ENCODE results near the gene TYSND1.

Gene TYSND1

DNA sequence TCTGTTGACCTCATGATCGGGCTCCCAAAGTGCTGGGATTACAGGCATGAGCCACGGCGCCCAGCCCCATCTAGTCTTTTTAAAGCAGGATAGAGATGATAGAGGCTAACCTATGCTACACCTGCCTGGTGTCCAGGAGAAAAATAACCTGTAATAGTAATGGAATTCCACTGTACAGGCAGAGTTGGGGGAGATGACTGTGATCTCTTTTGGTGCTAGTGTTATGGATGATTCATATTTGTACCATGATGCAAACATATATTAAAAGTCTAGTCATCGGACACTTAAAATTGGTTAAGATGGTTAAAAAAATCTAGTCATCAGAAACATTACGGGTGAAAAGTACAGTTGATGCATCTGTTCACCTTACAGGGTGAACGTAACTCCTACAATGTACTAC, 29.9 kb upstream of the TYSND1 start:
- peaks cover 4% of the 10 kb centered on the region; the same call in 1 of the 2 replicates for H3F3A ChIP-seq (ENCODE audit: insufficient read depth)
- H3K9me2 ChIP-seq (replicated peaks; ENCODE audit: insufficient read depth, low read length) = no peaks in the 10 kb centered on the region
- no peak overlapping the region for H2AFZ ChIP-seq (ENCODE audit: low read depth, low read length, severe bottlenecking)
- H3K4me3 ChIP-seq (ENCODE audit: insufficient read depth, low read length, poor library complexity, severe bottlenecking) = no peak overlapping the region
- no peak overlapping the region for H3K9ac ChIP-seq (ENCODE audit: low read length)
- no peaks in the 10 kb centered on the region for H3K36me3 ChIP-seq (ENCODE audit: low read length)
- H3K27ac ChIP-seq (ENCODE audit: low read depth, low read length) = no peak overlapping the region
- H3K9me3 ChIP-seq (ENCODE audit: insufficient read depth, low read length) = no peaks in the 10 kb centered on the region
- H3K4me2 ChIP-seq (ENCODE audit: low read depth, low read length, poor library complexity, severe bottlenecking) = no peak overlapping the region
- H3K79me2 ChIP-seq (ENCODE audit: insufficient read depth, low read length) = no peaks in the 10 kb centered on the region
- H3K27me3 ChIP-seq (ENCODE audit: low read length) = no peaks in the 10 kb centered on the region
- TF ChIP-seq EZH2phosphoT487 (conservative IDR thresholded peaks at IDR 0.05; ENCODE audit: low read length) = no peak
- TF ChIP-seq, protein P1, sequence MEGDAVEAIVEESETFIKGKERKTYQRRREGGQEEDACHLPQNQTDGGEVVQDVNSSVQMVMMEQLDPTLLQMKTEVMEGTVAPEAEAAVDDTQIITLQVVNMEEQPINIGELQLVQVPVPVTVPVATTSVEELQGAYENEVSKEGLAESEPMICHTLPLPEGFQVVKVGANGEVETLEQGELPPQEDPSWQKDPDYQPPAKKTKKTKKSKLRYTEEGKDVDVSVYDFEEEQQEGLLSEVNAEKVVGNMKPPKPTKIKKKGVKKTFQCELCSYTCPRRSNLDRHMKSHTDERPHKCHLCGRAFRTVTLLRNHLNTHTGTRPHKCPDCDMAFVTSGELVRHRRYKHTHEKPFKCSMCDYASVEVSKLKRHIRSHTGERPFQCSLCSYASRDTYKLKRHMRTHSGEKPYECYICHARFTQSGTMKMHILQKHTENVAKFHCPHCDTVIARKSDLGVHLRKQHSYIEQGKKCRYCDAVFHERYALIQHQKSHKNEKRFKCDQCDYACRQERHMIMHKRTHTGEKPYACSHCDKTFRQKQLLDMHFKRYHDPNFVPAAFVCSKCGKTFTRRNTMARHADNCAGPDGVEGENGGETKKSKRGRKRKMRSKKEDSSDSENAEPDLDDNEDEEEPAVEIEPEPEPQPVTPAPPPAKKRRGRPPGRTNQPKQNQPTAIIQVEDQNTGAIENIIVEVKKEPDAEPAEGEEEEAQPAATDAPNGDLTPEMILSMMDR (IDR thresholded peaks at IDR 0.05; ENCODE audit: insufficient read depth, low read length, poor library complexity, severe bottlenecking) = no peak
- H4K20me1 ChIP-seq (ENCODE audit: low read depth, low read length) = no peaks in the 10 kb centered on the region

DNA sequence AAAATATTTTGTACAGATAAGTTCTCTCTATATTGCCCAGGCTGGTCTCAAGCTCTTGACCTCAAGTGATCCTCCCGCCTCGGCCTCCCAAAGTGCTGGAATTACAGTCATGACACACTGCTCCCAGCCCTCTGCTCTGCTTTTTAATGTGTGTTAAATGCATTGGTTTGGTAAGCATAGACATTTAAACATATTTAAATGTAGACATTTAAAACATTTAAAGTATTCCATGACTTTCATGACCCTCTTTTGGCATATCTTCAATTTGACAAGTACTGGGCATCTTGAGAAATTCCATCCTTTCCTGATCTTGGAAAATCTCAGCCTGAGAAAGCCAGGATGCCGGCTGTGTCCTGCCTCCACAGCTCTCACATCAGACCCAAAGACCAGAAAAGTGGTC, 29.0 kb upstream of the TYSND1 start:
- no peak overlapping the region for H2AFZ ChIP-seq (ENCODE audit: low read depth, low read length, severe bottlenecking)
- H3K79me2 ChIP-seq (ENCODE audit: insufficient read depth, low read length) = no peaks in the 10 kb centered on the region
- TF ChIP-seq EZH2phosphoT487 (conservative IDR thresholded peaks at IDR 0.05; ENCODE audit: low read length) = no peak
- TF ChIP-seq, protein P1 (IDR thresholded peaks at IDR 0.05; ENCODE audit: insufficient read depth, low read length, poor library complexity, severe bottlenecking) = no peak

DNA sequence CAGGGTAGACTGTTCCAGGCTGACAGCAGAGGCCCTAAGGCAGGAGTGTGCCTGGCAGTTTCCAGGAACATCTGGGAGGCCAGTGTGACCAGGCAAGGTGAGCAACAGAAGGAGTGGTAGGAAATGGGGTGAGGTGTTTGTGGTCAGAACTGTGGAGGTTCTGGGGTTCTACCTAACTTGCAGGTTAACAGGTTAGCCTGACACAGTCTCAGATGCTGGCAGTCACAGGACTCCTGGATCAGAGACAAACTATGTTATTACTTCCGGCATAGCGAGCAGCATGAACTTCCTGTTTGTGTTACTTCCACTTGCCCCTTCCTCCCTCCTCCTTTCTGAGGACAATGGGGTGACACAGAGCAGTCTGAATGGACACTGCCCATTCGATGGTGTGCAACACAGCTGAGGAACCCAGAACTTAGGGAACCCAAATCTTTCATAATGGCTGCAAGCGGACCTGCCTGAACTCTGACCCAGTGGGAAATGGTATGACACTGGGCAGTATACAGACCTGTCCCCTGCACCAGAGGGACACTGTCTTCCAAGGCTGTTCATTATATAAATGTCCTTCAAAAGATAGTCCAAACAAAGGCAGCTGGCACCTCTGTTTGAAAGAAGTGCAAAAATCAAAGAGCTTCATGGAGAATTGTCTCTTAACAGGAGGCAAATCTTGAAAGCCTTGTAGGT, 27.7 kb upstream of the TYSND1 start:
- H3K9ac ChIP-seq (ENCODE audit: low read length) = no peak overlapping the region

More for the DNA sequence above, 29.0 kb upstream of the TYSND1 start:
- Histone ChIP-seq H3K27me3 (ENCODE audit: low read length) (no peaks in the 10 kb centered on the region), H4K20me1 (ENCODE audit: low read depth, low read length) (no peaks in the 10 kb centered on the region), H3K9ac (ENCODE audit: low read length) (no peak overlapping the region), H3F3A (ENCODE audit: insufficient read depth) (peaks cover 9% of the 10 kb centered on the region; the same call in 1 of the 2 replicates), H3K9me2 (replicated peaks; ENCODE audit: insufficient read depth, low read length) (no peaks in the 10 kb centered on the region), H3K27ac (ENCODE audit: low read depth, low read length) (no peak overlapping the region), H3K9me3 (ENCODE audit: insufficient read depth, low read length) (no peaks in the 10 kb centered on the region), H3K4me3 (ENCODE audit: insufficient read depth, low read length, poor library complexity, severe bottlenecking) (no peak overlapping the region), H3K4me2 (ENCODE audit: low read depth, low read length, poor library complexity, severe bottlenecking) (no peak overlapping the region), H3K36me3 (ENCODE audit: low read length) (no peaks in the 10 kb centered on the region)

More for the DNA sequence above, 27.7 kb upstream of the TYSND1 start:
- Histone ChIP-seq H3K27me3 (ENCODE audit: low read length) (no peaks in the 10 kb centered on the region), H4K20me1 (ENCODE audit: low read depth, low read length) (peaks cover 4% of the 10 kb centered on the region; the same call in 1 of the 2 replicates), H3K9me3 (ENCODE audit: insufficient read depth, low read length) (no peaks in the 10 kb centered on the region), H3K4me2 (ENCODE audit: low read depth, low read length, poor library complexity, severe bottlenecking) (peak overlapping the region; percentile 15), H3K4me3 (ENCODE audit: insufficient read depth, low read length, poor library complexity, severe bottlenecking) (no peak overlapping the region), H3K36me3 (ENCODE audit: low read length) (no peaks in the 10 kb centered on the region), H3K9me2 (replicated peaks; ENCODE audit: insufficient read depth, low read length) (no peaks in the 10 kb centered on the region), H3K79me2 (ENCODE audit: insufficient read depth, low read length) (peaks cover 11% of the 10 kb centered on the region), H2AFZ (ENCODE audit: low read depth, low read length, severe bottlenecking) (peak overlapping the region; percentile 75), H3K27ac (ENCODE audit: low read depth, low read length) (no peak overlapping the region), H3F3A (ENCODE audit: insufficient read depth) (peaks cover 9% of the 10 kb centered on the region; the same call in 1 of the 2 replicates)
- TF ChIP-seq EZH2phosphoT487 (conservative IDR thresholded peaks at IDR 0.05; ENCODE audit: low read length) = no peak
- TF ChIP-seq, protein P1 (IDR thresholded peaks at IDR 0.05; ENCODE audit: insufficient read depth, low read length, poor library complexity, severe bottlenecking) = no peak

All from SU-DHL-6 (cell line).